HCT116 (cell line): ENCODE results near the gene ACSM5. TPM values are rescaled to one million over a fixed set of nuclear protein-coding genes. Genes with fewer than 3 reads are reported as not detected.
"Not testable (repeated sequence)": the region's sequence is repeated elsewhere in the genome, so short reads cannot be mapped to it uniquely, and the experiment has no call there.

ENCODE experiments used
- ATAC-seq: fragments of 200-7000 bp; cut with Tn5 transposase; 2 replicates; pipeline ENCODE4 v1.9.1; 2020; ENCODE audit warnings: mild to moderate bottlenecking, moderate library complexity
- BruUV-seq: library from RNA; stranded (reverse); fragments of 400-500 nt; replicated peaks from 2 replicates; lab custom pipeline; 2021; lab: Mats Ljungman, UMichigan
- CTCF ChIA-PET: fragments of 300-600 bp; sonication (Branson Sonifier 250); formaldehyde crosslinking; loops from one replicate; lab custom pipeline; 2021; ENCODE audit warnings: antibody characterized with exemption; lab: Charles Lee
- POLR2A ChIA-PET: fragments of 300-600, 350-600 bp; sonication (Branson Sonifier 250); formaldehyde crosslinking; loops from one replicate; lab custom pipeline; 2021; ENCODE audit warnings: antibody characterized with exemption; lab: Charles Lee
- RAD21 ChIA-PET, 2 experiments: fragments of 300-600 bp; sonication (Branson Sonifier 250); formaldehyde crosslinking; loops; one replicate each; lab custom pipeline; 2023; ENCODE audit warnings: low total read pairs in 2 of 2; ENCODE audit not compliant: uncharacterized antibody in 2 of 2, unreplicated experiment in 2 of 2, low non-redundant PET in 1 of 2; lab: Charles Lee
- DNase-seq: peaks from one replicate; pipeline ENCODE4 v3.0.0-alpha.2; 2010; ENCODE audit warnings: low read depth, low spot score
- H2AFZ ChIP-seq: fragments of 200-600 bp; shearing (Covaris generic), sonication (generic); 2 replicates; pipeline ENCODE4 v1.6.1; 2017; ENCODE audit warnings: low read depth, mixed run types, mixed read lengths, antibody characterized with exemption, low read length; ENCODE audit not compliant: poor library complexity, severe bottlenecking
- H3K27ac ChIP-seq: 2 replicates; pipeline ENCODE4 v1.5.1; 2012; ENCODE audit warnings: low read depth, low read length
- H3K27me3 ChIP-seq: fragments of 200-600 bp; sonication (generic); 2 replicates; pipeline ENCODE4 v1.6.1; 2016; ENCODE audit warnings: mixed run types, low read length, mixed read lengths; ENCODE audit not compliant: insufficient read depth
- H3K36me3 ChIP-seq, 2 experiments: fragments of 200-500 bp in 1 of 2; fragments of 200-600 bp in 1 of 2; sonication (Bioruptor generic) in 1 of 2; sonication (generic) in 1 of 2; 2 replicates each; pipeline versions ENCODE4 v1.5.1 to v1.6.1; 2014 to 2016; ENCODE audit warnings: low read length in 2 of 2, inconsistent platforms in 1 of 2, mixed read lengths in 1 of 2, mixed run types in 1 of 2; ENCODE audit not compliant: insufficient read depth in 2 of 2, control insufficient read depth in 1 of 2
- H3K4me1 ChIP-seq, 2 experiments: fragments of 200-600 bp in 1 of 2; sonication (generic) in 1 of 2; 2 replicates each; pipeline versions ENCODE4 v1.5.1 to v1.6.1; 2012 to 2017; ENCODE audit warnings: low read length in 2 of 2, inconsistent platforms in 1 of 2, mild to moderate bottlenecking in 1 of 2, mixed read lengths in 1 of 2, mixed run types in 1 of 2, moderate library complexity in 1 of 2; ENCODE audit not compliant: insufficient read depth in 2 of 2, control insufficient read depth in 1 of 2
- H3K4me2 ChIP-seq: fragments of 200-600 bp; sonication (generic); 2 replicates; pipeline ENCODE4 v1.6.1; 2017; ENCODE audit warnings: mixed run types, low read length, mixed read lengths
- H3K4me3 ChIP-seq, 2 experiments: fragments of 200-600 bp in 1 of 2; sonication (generic) in 1 of 2; replicated peaks in 1 of 2; 2 replicates each; pipeline ENCODE4 v1.5.1; 2011 to 2016; ENCODE audit warnings: low read length in 2 of 2, control low read depth in 1 of 2, low read depth in 1 of 2, mild to moderate bottlenecking in 1 of 2, mixed read lengths in 1 of 2, mixed run types in 1 of 2
- H3K79me2 ChIP-seq: fragments of 200-600 bp; sonication (generic); 2 replicates; pipeline ENCODE4 v1.6.1; 2017; ENCODE audit warnings: mild to moderate bottlenecking, mixed run types, low read length, moderate library complexity, mixed read lengths; ENCODE audit not compliant: insufficient read depth
- H3K9ac ChIP-seq: fragments of 200-600 bp; sonication (generic); 2 replicates; pipeline ENCODE4 v1.6.1; 2016; ENCODE audit warnings: low read length, mixed read lengths
- H3K9me2 ChIP-seq: fragments of 200-600 bp; sonication (generic), shearing (Covaris generic); 2 replicates; pipeline ENCODE4 v1.6.1; 2017; ENCODE audit warnings: mixed run types, mild to moderate bottlenecking, moderate library complexity; ENCODE audit not compliant: insufficient read depth
- H3K9me3 ChIP-seq, 2 experiments: fragments of 200-500 bp in 1 of 2; fragments of 200-600 bp in 1 of 2; sonication (Bioruptor generic) in 1 of 2; sonication (generic) in 1 of 2; 2 replicates each; pipeline ENCODE4 v1.6.1; 2014 to 2017; ENCODE audit warnings: low read length in 2 of 2, mixed read lengths in 2 of 2, inconsistent platforms in 1 of 2, low read depth in 1 of 2, mild to moderate bottlenecking in 1 of 2, mixed run types in 1 of 2, moderate library complexity in 1 of 2; ENCODE audit not compliant: control insufficient read depth in 1 of 2, insufficient read depth in 1 of 2
- H4K20me1 ChIP-seq: fragments of 200-600 bp; sonication (generic), shearing (Covaris generic); 2 replicates; pipeline ENCODE4 v1.6.1; 2017; ENCODE audit warnings: mixed run types, mild to moderate bottlenecking, moderate library complexity; ENCODE audit not compliant: insufficient read depth
- ATF3 ChIP-seq: IDR thresholded peaks from 2 replicates; pipeline ENCODE4 v1.6.1; 2012
- CEBPB ChIP-seq: IDR thresholded peaks from 2 replicates; pipeline ENCODE4 v1.6.1; 2012; ENCODE audit warnings: low read depth
- CTCF ChIP-seq, 3 experiments: fragments of 200-600 bp in 1 of 3; sonication (generic) in 1 of 3; IDR thresholded peaks in 2 of 3; conservative IDR thresholded peaks in 1 of 3; 2 replicates each; pipeline ENCODE4 v1.5.1; 2012 to 2017; ENCODE audit warnings: low read depth in 2 of 3, low read length in 2 of 3, antibody characterized with exemption in 1 of 3, borderline replicate concordance in 1 of 3, control low read depth in 1 of 3, mild to moderate bottlenecking in 1 of 3, mixed read lengths in 1 of 3, mixed run types in 1 of 3, moderate library complexity in 1 of 3; ENCODE audit not compliant: insufficient read depth in 1 of 3
- EGR1 ChIP-seq: IDR thresholded peaks from 2 replicates; pipeline ENCODE4 v1.6.1; 2012; ENCODE audit warnings: low read depth
- EZH2phosphoT487 ChIP-seq: fragments of 200-600 bp; IDR thresholded peaks from 2 replicates; pipeline ENCODE4 v1.6.1; 2018; ENCODE audit warnings: antibody characterized with exemption, borderline replicate concordance
- JUND ChIP-seq: IDR thresholded peaks from 2 replicates; pipeline ENCODE4 v1.6.1; 2012
- POLR2AphosphoS5 ChIP-seq: IDR thresholded peaks from 2 replicates; pipeline ENCODE4 v1.6.1; 2011; ENCODE audit warnings: mild to moderate bottlenecking, low read depth, low read length, moderate library complexity
- SIN3A ChIP-seq: IDR thresholded peaks from 2 replicates; pipeline ENCODE4 v1.6.1; 2012; ENCODE audit warnings: low read depth
- SP1 ChIP-seq: IDR thresholded peaks from 2 replicates; pipeline ENCODE4 v1.6.1; 2012; ENCODE audit warnings: low read depth
- SRF ChIP-seq: IDR thresholded peaks from 2 replicates; pipeline ENCODE4 v1.6.1; 2012; ENCODE audit warnings: low read depth
- YY1 ChIP-seq: IDR thresholded peaks from 2 replicates; pipeline ENCODE4 v1.6.1; 2011; ENCODE audit warnings: low read length, low read depth, moderate library complexity, mild to moderate bottlenecking; ENCODE audit not compliant: insufficient replicate concordance; ENCODE audit errors: extremely low read depth
- intact Hi-C: fragments of 100-400 bp; cut with micrococcal nuclease; formaldehyde crosslinking; loops from 2 replicates; pipeline ENCODE4 v1.10.0; 2022
- total RNA-seq: library from RNA; stranded (reverse); gene quantifications from one replicate; pipeline ENCODE4 v1.2.1, GENCODE V29; 2021; ENCODE audit not compliant: unreplicated experiment

ACSM5 gene
- total RNA-seq, 1 experiment from 2014 or later: not detected

- no peak overlapping the region for H3K27ac ChIP-seq
- no peak overlapping the region for H3K9ac ChIP-seq
- H3K27me3 ChIP-seq: peaks cover 6% of the 10 kb centered on the region
- TF ChIP-seq POLR2AphosphoS5 (no peak), ATF3 (no peak), EGR1 (no peak), SIN3A (no peak), SP1 (no peak), CTCF (IDR thresholded peaks at IDR 0.05 in 2 of 3, conservative IDR thresholded peaks at IDR 0.05 in 1 of 3; ENCODE audit: borderline replicate concordance in 1 of 3, insufficient read depth in 1 of 3, low read depth in 2 of 3, low read length in 2 of 3) (no peak), JUND (no peak), SRF (no peak), CEBPB (no peak), YY1 (no peak), EZH2phosphoT487 (no peak)
- no peak overlapping the region for H3K4me3 ChIP-seq
- POLR2A ChIA-PET: no interaction called here
- H4K20me1 ChIP-seq: no peaks in the 10 kb centered on the region
- RAD21 ChIA-PET: no interaction called here
- H3K36me3 ChIP-seq: no peaks in the 10 kb centered on the region
- H3K4me1 ChIP-seq: no peaks in the 10 kb centered on the region; a peak in 1 of 4 replicates
- H3K9me2 ChIP-seq: no peaks in the 10 kb centered on the region
- no TSS peak for BruUV-seq
- no peak overlapping the region for H2AFZ ChIP-seq
- H3K9me3 ChIP-seq: no peaks in the 10 kb centered on the region
- intact Hi-C loops: no loop called here
- ATAC-seq (no peak), DNase-seq (no peak)
- H3K79me2 ChIP-seq: no peaks in the 10 kb centered on the region
- CTCF ChIA-PET: no interaction called here
- H3K4me2 ChIP-seq: no peak overlapping the region
These were observed 31.9 kb downstream of the ACSM5 start for GRCh38 chr16:20441191-20441590.

- DNase-seq, BruUV-seq, H3K27ac ChIP-seq, H3K9me2 ChIP-seq, H3K27me3 ChIP-seq, H3K9ac ChIP-seq, H3K4me1 ChIP-seq, CTCF ChIA-PET, intact Hi-C loops, RAD21 ChIA-PET, ATAC-seq, H3K4me2 ChIP-seq, H3K79me2 ChIP-seq, H3K36me3 ChIP-seq, POLR2A ChIA-PET, H4K20me1 ChIP-seq, H3K9me3 ChIP-seq, H2AFZ ChIP-seq, H3K4me3 ChIP-seq: not testable (repeated sequence)
These were observed 32.5 kb downstream of the ACSM5 start for GRCh38 chr16:20441859-20442258.

GRCh38 chr16:20446652-20447393, 37.5 kb downstream of the ACSM5 start:
- DNase-seq, H3K79me2 ChIP-seq, H3K4me2 ChIP-seq, H3K9me2 ChIP-seq, H3K36me3 ChIP-seq, RAD21 ChIA-PET, H3K9ac ChIP-seq, H3K27ac ChIP-seq, H3K4me3 ChIP-seq, CTCF ChIA-PET, H3K9me3 ChIP-seq, H3K27me3 ChIP-seq, intact Hi-C loops, BruUV-seq, ATAC-seq, H3K4me1 ChIP-seq, H2AFZ ChIP-seq, H4K20me1 ChIP-seq, POLR2A ChIA-PET: not testable (repeated sequence)
